NCI-H2081 treated with DMSO at 0.1 percent for 48 hours (cell line): ENCODE measurements around the gene PM20D2.

Experiments used
- DNase-seq: peaks from one replicate; lab custom pipeline; 2025; lab: John Stamatoyannopoulos, UW

The PM20D2 gene

DNA sequence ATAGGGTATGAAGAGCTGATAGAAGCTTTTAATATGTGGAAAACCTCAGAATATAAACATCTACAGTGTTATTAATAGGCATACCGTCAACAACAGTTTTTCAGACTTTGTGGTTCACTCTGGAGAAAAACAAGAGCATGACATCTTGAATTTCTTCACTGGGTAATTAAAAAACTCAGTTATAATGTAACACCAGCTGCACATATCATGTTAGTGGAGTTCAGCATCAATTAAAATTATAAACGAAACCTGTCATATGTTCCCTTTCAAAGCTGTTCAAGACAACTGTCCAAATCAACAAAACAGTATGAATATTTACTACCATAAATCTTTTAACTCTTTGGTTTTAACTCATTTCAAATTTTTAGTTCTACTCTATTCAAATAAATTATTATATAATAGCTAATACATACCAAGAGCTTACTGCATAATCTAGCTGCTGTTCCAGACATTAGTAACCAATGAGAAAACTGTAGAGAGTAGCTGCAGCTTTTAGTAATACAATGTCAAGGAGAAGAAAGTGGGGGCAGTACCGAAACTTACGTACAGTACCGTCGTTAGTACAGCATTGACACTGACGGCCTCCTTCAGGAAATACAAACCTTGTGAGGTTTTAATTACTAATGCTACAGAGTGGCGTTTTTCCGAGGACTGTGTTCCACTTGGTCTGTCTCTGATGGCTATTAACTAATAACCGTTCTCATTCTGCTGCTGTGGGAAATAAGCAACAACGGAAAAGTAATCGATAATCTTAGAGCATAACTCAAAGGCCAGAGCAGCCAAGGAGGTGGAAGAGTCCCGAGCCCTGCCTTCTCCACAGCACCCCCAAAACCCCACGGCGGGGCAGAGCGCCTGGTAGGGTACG, 532 bp upstream of the PM20D2 start:
- no peak for DNase-seq

DNA sequence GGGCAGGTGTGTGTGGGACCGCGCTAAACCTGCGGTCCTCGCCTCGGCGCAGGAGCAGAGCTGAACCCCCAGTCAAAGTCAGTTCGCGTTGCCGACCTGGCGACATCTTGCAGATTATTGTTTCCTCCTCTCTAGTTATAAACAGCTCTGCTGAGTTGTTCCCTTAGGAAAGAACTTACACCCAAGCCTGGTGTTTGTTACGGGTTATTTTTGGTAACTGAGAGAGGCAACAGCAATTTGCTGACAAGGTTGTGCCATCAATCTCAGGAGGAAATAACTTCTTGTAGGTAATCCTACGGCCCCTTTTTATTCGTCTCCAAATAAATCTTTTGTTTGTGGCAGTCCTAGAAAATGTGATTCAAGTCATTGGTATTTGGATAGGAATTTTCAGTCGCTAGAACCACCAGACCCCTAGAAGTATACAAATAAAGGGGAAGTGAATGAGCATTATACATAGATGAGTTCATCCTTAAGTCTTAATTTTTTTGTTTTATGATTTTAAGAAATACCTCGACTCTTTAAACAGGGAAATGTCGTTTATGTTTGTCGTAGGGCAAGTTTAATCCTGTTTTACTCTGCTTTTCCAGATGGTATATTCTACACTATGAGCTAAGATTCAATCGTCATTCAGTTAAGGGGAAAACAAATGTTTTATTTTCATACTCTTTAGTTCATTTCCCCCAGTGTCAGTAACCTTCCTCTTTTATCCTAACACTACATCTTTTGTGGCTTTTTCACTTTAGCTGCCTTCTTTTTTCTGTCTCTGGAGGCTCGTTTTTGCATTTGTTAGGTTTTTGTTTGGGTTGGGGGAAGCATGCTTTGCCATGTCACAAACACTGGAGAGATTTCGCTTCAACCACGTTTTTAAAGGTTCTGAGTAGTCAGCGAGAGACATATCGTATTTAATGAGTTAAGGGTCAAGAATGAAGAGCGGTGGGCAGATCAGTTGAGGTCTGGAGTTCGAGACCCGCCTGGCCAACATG, 1.2 kb downstream of the PM20D2 start:
- DNase-seq: no peak

DNA sequence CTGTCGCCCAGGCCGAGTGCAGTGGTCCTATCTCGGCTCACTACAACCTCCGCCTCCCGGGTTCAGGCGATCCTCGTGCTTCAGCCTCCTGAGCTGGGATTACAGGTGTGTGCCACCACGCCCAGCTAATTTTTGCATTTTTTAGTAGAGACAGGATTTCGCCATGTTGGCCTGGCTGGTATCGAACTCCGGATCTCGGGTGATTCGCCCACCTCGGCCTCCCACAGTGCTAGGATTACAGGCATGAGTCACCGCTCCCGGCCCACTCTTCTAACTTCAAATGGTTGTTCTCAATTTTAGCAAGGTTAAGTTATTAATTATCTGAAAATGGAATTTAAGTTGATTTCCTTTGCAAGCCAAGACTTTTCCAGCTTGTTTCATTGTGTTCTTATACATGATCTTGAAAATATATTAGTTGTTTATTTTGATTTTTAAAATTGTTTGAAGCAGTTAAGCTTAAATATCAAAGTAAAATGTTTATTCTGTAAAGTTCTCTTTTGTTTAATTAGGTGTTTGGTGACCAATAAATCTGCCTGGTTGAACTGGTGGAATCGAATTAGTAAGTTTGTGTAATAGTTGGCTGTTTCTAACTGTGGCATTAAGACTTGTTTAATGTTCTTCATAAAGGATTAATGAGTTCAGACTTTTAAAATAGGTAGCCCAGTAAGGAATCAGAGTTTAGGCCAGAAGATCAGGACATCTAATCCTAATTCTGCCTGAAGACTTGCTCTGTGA, 2.3 kb downstream of the PM20D2 start:
- no peak for DNase-seq

GRCh38 chr6:89154131-89154530, 8.3 kb downstream of the PM20D2 start:
- no peak for DNase-seq

DNA sequence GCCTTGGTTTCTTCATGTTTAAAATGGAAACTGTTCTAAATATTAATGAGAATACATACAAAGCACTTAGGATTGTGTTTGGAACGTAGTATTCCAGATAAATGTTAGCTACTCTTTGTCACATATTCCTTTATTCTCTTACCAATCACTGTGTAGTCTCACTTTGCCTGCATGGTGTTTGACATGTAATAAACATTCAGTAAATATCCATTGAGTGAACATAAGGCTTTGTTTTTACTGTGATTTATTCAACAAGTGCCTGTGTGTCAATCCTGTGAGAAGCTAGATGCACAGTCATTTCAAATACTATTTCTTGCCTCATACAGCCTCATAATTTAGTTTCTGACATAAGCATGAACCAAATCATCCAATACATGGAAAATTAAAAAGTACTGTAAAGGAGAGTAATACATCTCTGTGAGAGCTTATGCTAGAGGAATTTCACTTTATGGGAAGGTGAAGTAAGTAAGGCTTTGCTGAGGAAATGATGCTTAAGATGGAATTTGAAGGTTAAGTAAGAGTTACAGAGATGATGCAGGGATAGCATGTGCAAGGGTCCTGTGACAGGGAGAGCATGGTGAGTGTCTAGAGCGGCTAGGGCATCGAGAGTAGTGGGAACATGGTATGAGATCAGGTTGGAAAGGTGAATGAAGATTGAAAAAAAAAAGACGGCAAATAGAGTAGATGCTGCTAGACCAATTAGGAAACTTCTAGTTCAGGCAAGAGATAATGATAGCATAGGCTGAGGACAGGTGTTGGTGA, 14.7 kb downstream of the PM20D2 start:
- DNase-seq: no peak

GRCh38 chr6:89161326-89162046, 15.6 kb downstream of the PM20D2 start:
- DNase-seq: no peak

DNA sequence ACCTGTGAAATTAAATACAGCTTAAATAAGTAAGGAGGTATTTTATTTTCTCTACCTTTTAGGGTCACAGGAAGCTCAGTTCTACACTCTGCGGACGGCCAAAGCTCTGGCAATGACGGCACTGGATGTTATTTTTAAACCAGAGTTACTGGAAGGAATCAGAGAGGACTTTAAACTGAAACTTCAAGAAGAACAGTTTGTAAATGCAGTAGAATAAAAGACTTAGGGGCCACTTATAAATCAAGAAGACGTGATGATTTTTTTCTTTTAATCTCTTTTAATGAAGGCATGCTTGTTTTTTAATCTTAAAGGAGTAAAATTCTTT, 16.2 kb downstream of the PM20D2 start:
- no peak for DNase-seq

DNA sequence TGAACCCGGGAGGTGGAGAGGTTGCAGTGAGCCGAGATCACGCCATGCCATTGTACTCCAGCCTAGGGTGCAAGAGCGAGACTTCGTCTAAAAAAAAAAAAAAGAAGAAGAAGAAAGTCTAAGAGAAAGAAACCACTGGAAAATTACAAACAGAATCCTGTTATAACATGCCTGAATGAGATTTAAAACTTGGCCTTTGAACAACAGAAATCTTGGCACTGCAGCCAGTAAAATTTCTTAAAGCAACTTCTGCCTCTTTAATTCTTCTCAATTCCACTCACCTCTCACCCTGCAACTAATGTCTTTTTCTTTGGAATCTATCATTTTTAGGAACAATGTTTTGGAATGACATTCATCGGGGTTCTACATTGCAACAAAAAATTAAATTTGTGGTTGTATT, 26.3 kb downstream of the PM20D2 start:
- no peak for DNase-seq

DNA sequence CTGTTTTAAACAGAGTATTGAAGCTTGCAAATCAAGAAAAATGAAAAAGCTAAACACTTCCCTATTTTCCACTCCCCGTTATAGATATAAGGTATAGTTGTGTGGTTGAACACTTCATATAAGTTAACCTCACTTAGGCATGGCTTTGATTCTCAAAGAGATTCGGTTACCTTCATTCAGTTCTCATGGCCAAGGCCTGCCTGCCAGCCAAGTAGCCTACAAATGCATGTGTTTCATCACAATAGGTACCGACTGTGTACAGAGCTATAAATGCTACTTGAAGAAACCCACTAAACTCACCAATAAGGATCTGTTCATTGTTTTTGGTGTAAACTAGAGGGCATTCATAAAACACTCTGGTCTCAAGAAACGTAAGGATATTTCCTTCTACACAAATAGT, 27.8 kb downstream of the PM20D2 start:
- DNase-seq: no peak

- no peak for DNase-seq
These were observed 34.3 kb downstream of the PM20D2 start for GRCh38 chr6:89180112-89180511.

- DNase-seq: no peak
These were observed 35.1 kb downstream of the PM20D2 start for GRCh38 chr6:89180971-89181370.

- DNase-seq: no peak
These were observed 37.4 kb downstream of the PM20D2 start for GRCh38 chr6:89183294-89183693.

- DNase-seq: no peak
These were observed 38.5 kb downstream of the PM20D2 start for GRCh38 chr6:89184344-89184743.

- no peak for DNase-seq
These were observed 40.9 kb downstream of the PM20D2 start for GRCh38 chr6:89186762-89187161.

GRCh38 chr6:89187504-89187903, 41.6 kb downstream of the PM20D2 start:
- DNase-seq: no peak

DNA sequence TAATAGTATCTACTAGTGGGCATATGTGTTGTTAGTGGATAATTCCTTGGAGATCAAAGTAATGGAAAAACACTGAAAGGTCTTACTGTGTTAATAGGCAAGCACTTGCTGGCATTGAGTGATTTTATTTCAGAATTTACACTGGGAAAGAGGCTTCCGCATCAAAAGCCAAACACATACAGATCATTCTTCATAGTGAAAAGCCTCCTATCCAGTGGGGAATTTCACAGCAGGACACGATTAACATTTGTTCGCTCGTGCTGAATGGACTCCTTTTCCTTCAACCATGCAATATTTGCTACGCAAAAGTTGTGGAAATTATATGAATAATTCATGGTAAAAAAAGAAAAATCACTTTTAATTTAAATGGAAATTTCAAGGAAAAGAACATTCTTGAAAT, 44.9 kb downstream of the PM20D2 start:
- DNase-seq: no peak

DNA sequence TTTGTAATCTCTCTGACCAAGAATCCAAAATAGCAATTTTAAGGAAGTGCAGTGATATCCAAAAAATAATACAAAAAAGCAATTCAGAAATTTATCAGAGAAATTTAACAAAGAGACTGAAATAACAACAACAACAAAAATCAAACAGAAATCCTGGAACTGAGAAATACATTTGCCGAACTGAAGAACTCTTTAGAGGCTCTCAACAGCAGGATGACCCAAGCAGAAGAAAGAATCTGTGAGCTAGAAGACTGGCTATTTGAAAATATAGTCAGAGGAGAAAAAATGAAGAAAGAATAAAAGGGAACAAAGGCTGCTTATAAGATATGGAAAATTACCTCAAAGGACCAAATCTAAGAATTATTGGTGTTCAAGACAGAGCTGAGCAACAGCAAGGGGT, 48.7 kb downstream of the PM20D2 start:
- DNase-seq: no peak

- no peak for DNase-seq
These were observed 51.3 kb downstream of the PM20D2 start for GRCh38 chr6:89197141-89197540.

- DNase-seq: no peak
These were observed 52.4 kb downstream of the PM20D2 start for GRCh38 chr6:89198235-89198634.

DNA sequence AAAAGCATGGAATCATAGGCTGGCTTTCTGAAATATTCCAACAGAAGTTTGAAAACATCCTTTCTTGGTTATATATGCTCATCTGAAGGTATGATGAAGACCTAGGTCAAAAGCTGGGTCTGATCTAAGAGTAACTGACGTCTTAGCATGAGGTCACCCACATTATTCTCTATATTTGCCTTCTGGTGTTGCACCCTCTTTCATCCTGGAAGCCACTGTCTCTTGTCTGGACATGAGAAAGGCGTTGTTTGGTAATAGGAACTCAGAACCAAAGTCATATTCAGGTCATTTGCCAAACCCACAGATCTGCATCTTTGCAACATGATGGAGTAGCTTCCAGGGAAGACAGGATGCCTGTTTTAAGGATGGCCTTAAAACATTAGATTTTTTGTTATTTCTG, 53.7 kb downstream of the PM20D2 start:
- DNase-seq: no peak

GRCh38 chr6:89200706-89201215, 54.9 kb downstream of the PM20D2 start:
- no peak for DNase-seq
